ENCODE data around the gene ATP6V0E1.
"Not testable (repeated sequence)": the region's sequence is repeated elsewhere in the genome, so short reads cannot be mapped to it uniquely, and the experiment has no call there.

Gene ATP6V0E1

GRCh38 chr5:173028811-173029327, 45.3 kb downstream of the ATP6V0E1 start:
- Histone ChIP-seq H3K27ac (ENCODE audit: low read length) (peak overlapping the region; percentile 62), H3K4me1 (ENCODE audit: low read length) (peaks cover 36% of the 10 kb centered on the region)

GRCh38 chr5:173029499-173029921, 45.9 kb downstream of the ATP6V0E1 start:
- Histone ChIP-seq H3K27ac (ENCODE audit: low read length) (peak overlapping the region; percentile 62; the same call in 1 of the 2 replicates), H3K27me3 (replicated peaks; ENCODE audit: insufficient read depth, low read length) (no peaks in the 10 kb centered on the region), H3K4me3 (ENCODE audit: low read length) (0 out of 2 replicates have a peak overlapping the region, but pooled peaks have one; percentile 9), H4K20me1 (ENCODE audit: insufficient read depth, low read length) (no peaks in the 10 kb centered on the region), H2AFZ (ENCODE audit: low read length) (no peak overlapping the region), H3K79me2 (ENCODE audit: low read length) (peaks cover 90% of the 10 kb centered on the region), H3K36me3 (replicated peaks; ENCODE audit: insufficient read depth, low read length) (no peaks in the 10 kb centered on the region; the same call in 1 of the 2 replicates), H3K9me2 (replicated peaks; ENCODE audit: insufficient read depth, low read length) (no peaks in the 10 kb centered on the region), H3K9me3 (replicated peaks; ENCODE audit: insufficient read depth, low read length) (no peaks in the 10 kb centered on the region), H3F3A (ENCODE audit: insufficient read depth, low read length) (peaks cover 37% of the 10 kb centered on the region), H3K9ac (ENCODE audit: low read length) (peak overlapping the region; percentile 24; the same call in 1 of the 2 replicates), H3K4me1 (ENCODE audit: low read length) (peaks cover 43% of the 10 kb centered on the region), H3K4me2 (ENCODE audit: low read depth, low read length) (peak overlapping the region; percentile 51)
- peak; percentile 31 for DNase-seq
- TF ChIP-seq CTCF (IDR thresholded peaks at IDR 0.05; ENCODE audit: low read length) (no peak), EZH2 (optimal IDR thresholded peaks at IDR 0.05; ENCODE audit: low read depth, low read length) (no peak), EZH2phosphoT487 (IDR thresholded peaks at IDR 0.05; ENCODE audit: low read length) (no peak)

More at GRCh38 chr5:173028811-173029327, 45.3 kb downstream of the ATP6V0E1 start:
- Histone ChIP-seq H3K27me3 (replicated peaks; ENCODE audit: insufficient read depth, low read length) (no peaks in the 10 kb centered on the region), H3K4me3 (ENCODE audit: low read length) (no peak overlapping the region), H3K9me2 (replicated peaks; ENCODE audit: insufficient read depth, low read length) (no peaks in the 10 kb centered on the region), H2AFZ (ENCODE audit: low read length) (no peak overlapping the region), H3K9ac (ENCODE audit: low read length) (peak overlapping the region; percentile 24; the same call in 1 of the 2 replicates), H3K9me3 (replicated peaks; ENCODE audit: insufficient read depth, low read length) (no peaks in the 10 kb centered on the region), H4K20me1 (ENCODE audit: insufficient read depth, low read length) (no peaks in the 10 kb centered on the region), H3K36me3 (replicated peaks; ENCODE audit: insufficient read depth, low read length) (no peaks in the 10 kb centered on the region; the same call in 1 of the 2 replicates), H3K79me2 (ENCODE audit: low read length) (peaks cover 89% of the 10 kb centered on the region), H3K4me2 (ENCODE audit: low read depth, low read length) (peak overlapping the region; percentile 51; the same call in 1 of the 2 replicates), H3F3A (ENCODE audit: insufficient read depth, low read length) (peaks cover 31% of the 10 kb centered on the region)
- TF ChIP-seq CTCF (IDR thresholded peaks at IDR 0.05; ENCODE audit: low read length) (no peak), EZH2phosphoT487 (IDR thresholded peaks at IDR 0.05; ENCODE audit: low read length) (no peak), EZH2 (optimal IDR thresholded peaks at IDR 0.05; ENCODE audit: low read depth, low read length) (no peak)
- DNase-seq = no peak

- not testable (repeated sequence) for DNase-seq; H3K4me2 ChIP-seq (ENCODE audit: low read depth, low read length); H3K27ac ChIP-seq (ENCODE audit: low read length); H3K9me3 ChIP-seq (replicated peaks; ENCODE audit: insufficient read depth, low read length); H3K27me3 ChIP-seq (replicated peaks; ENCODE audit: insufficient read depth, low read length); H3K36me3 ChIP-seq (replicated peaks; ENCODE audit: insufficient read depth, low read length); H2AFZ ChIP-seq (ENCODE audit: low read length); H3K4me3 ChIP-seq (ENCODE audit: low read length); H3K9me2 ChIP-seq (replicated peaks; ENCODE audit: insufficient read depth, low read length); H3K9ac ChIP-seq (ENCODE audit: low read length); H4K20me1 ChIP-seq (ENCODE audit: insufficient read depth, low read length)
- Histone ChIP-seq H3K4me1 (ENCODE audit: low read length) (peaks cover 58% of the 10 kb centered on the region), H3F3A (ENCODE audit: insufficient read depth, low read length) (peaks cover 60% of the 10 kb centered on the region), H3K79me2 (ENCODE audit: low read length) (peaks cover 69% of the 10 kb centered on the region)
Observed at GRCh38 chr5:173032096-173032495, 48.5 kb downstream of the ATP6V0E1 start.

GRCh38 chr5:173032730-173033129, 49.2 kb downstream of the ATP6V0E1 start:
- TF ChIP-seq EZH2 (optimal IDR thresholded peaks at IDR 0.05; ENCODE audit: low read depth, low read length) (no peak), CTCF (IDR thresholded peaks at IDR 0.05; ENCODE audit: low read length) (no peak), EZH2phosphoT487 (IDR thresholded peaks at IDR 0.05; ENCODE audit: low read length) (no peak)
- H4K20me1 ChIP-seq (ENCODE audit: insufficient read depth, low read length) = no peaks in the 10 kb centered on the region
- H3K4me3 ChIP-seq (ENCODE audit: low read length) = no peak overlapping the region
- H3K4me1 ChIP-seq (ENCODE audit: low read length) = peaks cover 62% of the 10 kb centered on the region
- no peak overlapping the region for H3K9ac ChIP-seq (ENCODE audit: low read length)
- H3K27me3 ChIP-seq (replicated peaks; ENCODE audit: insufficient read depth, low read length) = no peaks in the 10 kb centered on the region
- H3K4me2 ChIP-seq (ENCODE audit: low read depth, low read length) = no peak overlapping the region
- peak overlapping the region; percentile 89; the same call in 1 of the 2 replicates for H3K27ac ChIP-seq (ENCODE audit: low read length)
- H3K36me3 ChIP-seq (replicated peaks; ENCODE audit: insufficient read depth, low read length) = no peaks in the 10 kb centered on the region
- peaks cover 69% of the 10 kb centered on the region for H3K79me2 ChIP-seq (ENCODE audit: low read length)
- no peak for DNase-seq
- H2AFZ ChIP-seq (ENCODE audit: low read length) = no peak overlapping the region
- H3F3A ChIP-seq (ENCODE audit: insufficient read depth, low read length) = peaks cover 63% of the 10 kb centered on the region
- no peaks in the 10 kb centered on the region for H3K9me3 ChIP-seq (replicated peaks; ENCODE audit: insufficient read depth, low read length)
- H3K9me2 ChIP-seq (replicated peaks; ENCODE audit: insufficient read depth, low read length) = no peaks in the 10 kb centered on the region
